Gastroesophageal sphincter (tissue), 3 donors: ENCODE results near the gene MAP6.

Experiments used
- CTCF ChIP-seq, 4 experiments: fragments of 200-600 bp in 2 of 4; fragments of 450-650 bp in 2 of 4; sonication (generic) in 1 of 4; IDR thresholded peaks; one replicate each; pipeline ENCODE4 v1.5.1; 2017 to 2019; ENCODE audit warnings: antibody characterized with exemption in 4 of 4, mild to moderate bottlenecking in 2 of 4, moderate library complexity in 2 of 4
- EP300 ChIP-seq: sonication (generic); formaldehyde crosslinking; IDR thresholded peaks from one replicate; pipeline ENCODE4 v1.6.1; 2017; ENCODE audit warnings: antibody characterized with exemption, mild to moderate bottlenecking
- POLR2A ChIP-seq, 2 donors: fragments of 450-650 bp; IDR thresholded peaks; one replicate each; pipeline ENCODE4 v1.6.1; 2017; ENCODE audit warnings: antibody characterized with exemption in 2 of 2, mild to moderate bottlenecking in 2 of 2, moderate library complexity in 1 of 2
- POLR2AphosphoS5 ChIP-seq: sonication (generic); formaldehyde crosslinking; IDR thresholded peaks from one replicate; pipeline ENCODE4 v1.6.1; 2017; ENCODE audit warnings: antibody characterized with exemption

GRCh38 chr11:75626889-75627529 is 41.8 kb downstream of the MAP6 start:
- TF ChIP-seq CTCF (IDR thresholded peaks at IDR 0.05) (no peak), EP300 (no peak), POLR2A (IDR thresholded peaks at IDR 0.05) (no peak), POLR2AphosphoS5 (no peak)
